PC-9 (cell line): ENCODE results near the gene HTR3A.

ENCODE experiments used
- CTCF ChIP-seq: fragments of 200-600 bp; sonication (generic); conservative IDR thresholded peaks from 2 replicates; pipeline ENCODE4 v1.6.1; 2017; ENCODE audit warnings: mixed run types, antibody characterized with exemption, mild to moderate bottlenecking, moderate library complexity
- EZH2 ChIP-seq: fragments of 200-600 bp; sonication (generic); IDR thresholded peaks from 2 replicates; pipeline ENCODE4 v1.8.0; 2017; ENCODE audit warnings: antibody characterized with exemption, low read depth

DNA sequence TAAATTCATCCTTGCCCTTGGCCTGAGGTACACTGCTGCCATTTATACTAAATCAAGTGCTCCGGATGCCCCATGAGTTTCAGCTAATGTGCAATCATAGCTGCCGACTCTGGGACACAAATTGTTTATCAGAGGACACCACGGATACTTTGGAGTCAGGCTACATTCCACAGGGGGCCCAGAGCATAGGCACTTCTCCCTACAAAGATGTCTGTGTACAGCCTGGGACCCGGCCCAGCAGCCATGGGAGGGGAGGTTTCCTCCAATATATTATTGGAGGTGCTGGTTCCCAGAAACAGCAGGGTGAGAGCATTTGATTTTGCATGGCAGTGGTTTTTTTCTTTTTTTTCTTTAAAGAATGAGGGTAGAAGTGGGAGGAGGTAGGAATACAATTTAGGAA is 39.0 kb upstream of the HTR3A start:
- TF ChIP-seq CTCF (no peak), EZH2 (no peak)
